GM18499 (cell line): ENCODE measurements around the gene IPO13.

Experiments used
- ATAC-seq: cut with Tn5 transposase; IDR thresholded peaks from one replicate; pipeline ENCODE4 v1.9.1; 2021; ENCODE audit warnings: moderate number of reproducible peaks; ENCODE audit not compliant: insufficient read depth, unreplicated experiment

Gene IPO13

DNA sequence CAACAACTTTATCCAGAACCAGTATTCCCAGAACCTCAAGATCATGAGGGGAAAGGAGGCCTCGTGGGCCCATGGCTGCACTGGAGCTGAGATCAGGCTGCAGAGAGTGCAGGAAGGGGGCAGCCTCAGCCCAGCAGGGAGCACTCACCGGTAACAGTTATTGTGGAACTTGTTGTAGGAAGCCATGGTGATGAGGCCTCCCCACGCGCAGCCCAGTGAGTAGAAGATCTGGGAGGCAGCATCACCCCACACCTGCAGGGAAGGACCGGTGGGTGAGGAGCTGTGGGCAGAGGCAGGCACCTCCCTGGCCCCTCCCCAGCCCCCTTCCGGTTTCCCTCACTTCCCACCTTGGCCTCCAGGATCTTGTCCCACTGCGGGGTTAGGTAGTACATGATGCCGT is 55.4 kb downstream of the IPO13 start:
- no peak for ATAC-seq

DNA sequence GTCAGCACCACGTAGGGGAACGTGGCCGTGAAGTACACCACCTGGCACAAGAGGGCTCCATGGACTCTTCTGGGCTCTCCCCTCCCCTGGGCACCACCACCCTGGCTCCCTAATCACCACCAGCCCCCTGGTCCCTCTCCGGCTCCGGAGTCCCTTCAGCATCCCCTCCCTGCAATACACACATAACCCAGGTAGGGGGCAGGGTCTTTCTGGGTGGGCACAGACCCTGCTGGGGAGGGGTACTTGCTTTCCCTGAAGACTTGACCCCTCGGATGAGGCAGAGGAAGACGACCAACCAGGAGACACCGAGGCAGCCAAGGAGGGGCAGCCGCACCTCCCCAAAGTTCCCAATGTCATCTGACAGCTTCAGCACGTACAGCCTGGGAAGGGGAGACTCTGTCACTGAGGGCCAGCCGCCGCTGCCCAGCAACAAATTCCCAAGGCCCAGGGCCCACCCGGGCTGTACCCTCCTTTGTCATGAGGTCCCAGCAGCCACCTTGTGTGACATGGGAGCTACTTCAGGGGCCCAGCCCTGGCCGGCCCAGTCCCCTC is 55.9 kb downstream of the IPO13 start:
- no peak for ATAC-seq

DNA sequence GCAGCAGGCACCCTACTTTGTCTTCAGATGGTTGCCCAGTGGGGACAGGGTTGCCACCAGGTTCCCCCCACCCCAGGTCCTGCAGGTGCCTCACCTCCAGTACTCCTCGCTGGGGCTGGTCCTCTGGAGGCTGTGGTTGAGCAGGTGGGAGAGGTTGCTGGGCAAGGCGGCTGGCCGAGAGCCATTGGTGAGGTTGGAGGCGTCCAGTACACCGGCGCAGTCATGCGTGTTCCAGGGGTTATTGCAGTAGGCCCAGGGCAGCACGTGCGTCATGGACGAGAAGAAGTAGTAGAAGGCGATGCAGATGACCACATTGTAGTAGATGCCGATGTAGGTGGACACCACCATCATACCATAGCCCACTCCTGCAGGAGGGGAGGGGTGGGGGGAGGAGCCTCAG is 61.5 kb downstream of the IPO13 start:
- no peak for ATAC-seq

DNA sequence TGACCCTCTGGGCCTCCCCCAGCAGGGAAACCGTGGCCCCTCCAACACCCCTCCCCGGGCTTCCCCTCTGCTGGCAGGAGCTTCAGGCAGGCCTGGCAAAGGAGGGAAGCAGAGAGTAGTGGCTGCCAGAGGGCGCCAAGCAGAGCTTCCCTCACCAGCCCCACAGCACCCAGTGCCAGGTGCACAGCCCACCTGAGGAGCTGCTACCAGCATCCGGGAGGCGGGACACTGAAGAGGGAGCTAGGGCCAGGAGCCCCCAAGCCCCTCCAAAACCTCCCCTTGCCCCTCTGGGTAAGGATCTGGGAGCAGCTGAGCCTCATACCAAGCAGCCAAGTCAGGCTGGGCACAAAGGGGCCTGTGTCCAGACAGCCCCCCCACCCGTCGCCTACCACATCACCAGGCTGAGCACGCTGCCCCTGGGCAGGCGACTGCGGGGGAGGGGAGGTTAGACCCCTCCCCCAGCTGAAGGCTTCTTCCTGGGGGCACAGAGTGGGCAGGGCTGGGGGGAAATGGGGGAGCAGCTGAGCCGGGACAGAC is 64.3 kb downstream of the IPO13 start:
- no peak for ATAC-seq

DNA sequence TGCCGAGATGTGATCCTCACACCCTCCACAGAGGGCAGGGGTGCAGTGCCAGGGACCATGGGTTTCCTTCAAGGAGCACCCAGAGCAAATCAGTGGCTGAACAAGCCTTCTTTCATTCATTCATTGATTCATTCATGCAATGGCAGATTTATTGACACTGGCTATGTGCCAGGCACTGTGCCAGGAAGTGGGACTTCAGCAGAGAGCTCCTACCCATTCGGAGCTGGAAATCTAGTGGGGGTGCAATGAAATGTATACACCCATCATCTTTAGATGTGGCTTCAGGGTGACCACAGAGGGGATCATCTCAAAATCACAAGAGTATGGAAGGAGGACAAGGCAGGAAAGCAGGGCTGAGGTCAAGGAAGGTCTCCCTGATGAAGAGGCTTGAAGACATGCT is 65.7 kb downstream of the IPO13 start:
- ATAC-seq: no peak

DNA sequence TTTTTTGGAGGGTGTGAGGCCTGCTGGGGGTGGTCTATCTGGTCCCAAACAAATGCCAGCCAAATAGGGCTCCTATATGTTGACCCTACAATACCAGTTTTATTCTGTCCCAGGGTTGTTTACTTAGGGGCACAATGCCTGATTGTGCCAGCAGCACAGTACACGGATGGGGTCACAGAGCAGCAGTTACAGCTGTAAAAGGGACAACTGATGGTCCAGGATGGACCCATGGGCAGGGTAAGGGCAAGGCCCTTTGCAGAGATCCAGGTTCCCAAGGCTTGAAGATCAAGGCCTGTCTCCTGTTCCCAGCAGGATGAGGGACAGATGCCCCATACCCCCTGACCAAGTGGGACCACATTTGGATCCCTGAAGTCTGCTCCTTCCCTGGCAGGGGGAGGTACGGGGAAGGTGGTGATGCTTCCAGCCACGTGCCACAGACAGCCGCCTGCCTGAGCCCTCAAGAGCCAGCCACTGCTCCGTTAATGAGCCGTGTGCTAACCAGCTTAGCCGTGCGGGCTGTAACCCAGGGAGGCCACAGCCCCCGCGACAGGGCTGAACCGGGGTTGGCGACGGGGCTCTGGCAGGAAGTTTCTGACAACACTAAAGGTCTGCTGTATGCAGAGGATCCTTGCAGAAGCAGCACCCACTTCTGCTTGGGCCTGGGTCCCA is 66.3 kb downstream of the IPO13 start:
- ATAC-seq: no peak

DNA sequence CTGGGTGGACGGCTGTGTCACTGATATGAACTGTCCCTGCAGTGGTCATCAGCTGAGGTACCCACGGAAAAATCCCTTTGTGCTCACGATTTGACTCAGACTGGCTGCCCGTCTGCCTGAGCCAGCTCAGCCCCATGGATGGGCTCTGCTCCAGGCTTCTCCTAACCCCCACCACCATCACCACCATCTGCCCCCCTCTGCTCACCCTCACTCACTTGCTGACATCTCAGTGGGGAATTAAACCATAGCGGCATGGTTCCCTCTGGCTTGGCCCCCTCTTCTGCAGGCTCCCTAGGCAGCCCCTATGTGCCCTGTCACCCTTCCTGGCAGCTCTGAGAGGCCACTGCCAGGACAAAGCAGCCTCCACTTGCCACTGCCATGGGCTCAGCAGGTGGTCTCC is 67.2 kb downstream of the IPO13 start:
- ATAC-seq: no peak

DNA sequence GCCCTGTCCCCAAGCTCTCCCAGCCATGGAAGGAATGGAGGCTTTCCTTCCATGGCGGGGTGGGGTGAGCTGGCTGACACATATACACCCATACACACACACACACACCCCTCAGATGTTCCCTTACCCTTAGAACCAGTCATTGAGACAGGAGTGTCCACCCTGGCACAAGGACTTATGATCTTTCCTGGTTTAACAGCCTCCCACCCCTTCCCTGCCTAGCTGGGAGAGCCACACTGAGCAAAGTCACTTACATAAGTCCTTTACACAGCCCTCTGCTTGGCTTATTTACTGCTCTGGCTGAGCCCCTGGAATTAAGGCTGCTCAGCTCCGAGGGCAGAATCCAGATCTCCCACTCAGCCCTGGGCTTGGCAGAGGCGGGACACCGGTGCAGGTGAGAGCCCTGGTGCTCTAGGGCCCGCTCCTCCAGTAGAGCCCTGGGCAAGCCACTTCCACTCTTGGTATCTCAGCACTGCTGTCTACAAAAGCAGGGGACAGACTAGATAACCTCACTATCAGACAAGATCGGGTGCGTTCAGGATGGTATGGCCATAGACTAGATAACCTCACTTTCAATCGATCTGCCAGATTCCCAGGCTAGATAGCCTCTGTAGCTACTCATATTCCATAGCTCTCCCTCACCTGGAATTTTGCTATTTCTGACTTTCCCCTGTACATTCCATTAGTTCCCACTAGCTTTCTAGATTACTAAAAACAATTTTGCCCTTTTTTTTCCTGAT is 67.8 kb downstream of the IPO13 start:
- no peak for ATAC-seq

DNA sequence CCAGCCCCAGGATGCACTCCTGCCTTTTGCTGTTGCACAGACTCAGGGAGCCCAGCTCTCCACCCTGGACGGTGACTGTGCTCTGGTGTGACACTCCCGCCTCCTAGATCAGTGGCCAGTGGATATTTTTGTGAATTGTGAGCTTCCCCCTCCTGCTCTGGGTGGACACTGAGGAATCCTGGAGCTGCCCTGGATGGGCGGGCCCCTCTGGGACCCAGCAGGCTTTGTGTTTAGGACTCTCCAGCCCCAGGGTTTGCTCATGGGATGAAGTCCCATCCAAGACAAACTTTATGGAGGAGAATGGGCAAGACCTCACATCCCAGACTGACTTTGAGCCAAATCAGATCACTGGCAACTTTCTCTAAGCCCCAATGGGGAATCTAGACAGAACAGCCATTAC is 68.5 kb downstream of the IPO13 start:
- no peak for ATAC-seq

DNA sequence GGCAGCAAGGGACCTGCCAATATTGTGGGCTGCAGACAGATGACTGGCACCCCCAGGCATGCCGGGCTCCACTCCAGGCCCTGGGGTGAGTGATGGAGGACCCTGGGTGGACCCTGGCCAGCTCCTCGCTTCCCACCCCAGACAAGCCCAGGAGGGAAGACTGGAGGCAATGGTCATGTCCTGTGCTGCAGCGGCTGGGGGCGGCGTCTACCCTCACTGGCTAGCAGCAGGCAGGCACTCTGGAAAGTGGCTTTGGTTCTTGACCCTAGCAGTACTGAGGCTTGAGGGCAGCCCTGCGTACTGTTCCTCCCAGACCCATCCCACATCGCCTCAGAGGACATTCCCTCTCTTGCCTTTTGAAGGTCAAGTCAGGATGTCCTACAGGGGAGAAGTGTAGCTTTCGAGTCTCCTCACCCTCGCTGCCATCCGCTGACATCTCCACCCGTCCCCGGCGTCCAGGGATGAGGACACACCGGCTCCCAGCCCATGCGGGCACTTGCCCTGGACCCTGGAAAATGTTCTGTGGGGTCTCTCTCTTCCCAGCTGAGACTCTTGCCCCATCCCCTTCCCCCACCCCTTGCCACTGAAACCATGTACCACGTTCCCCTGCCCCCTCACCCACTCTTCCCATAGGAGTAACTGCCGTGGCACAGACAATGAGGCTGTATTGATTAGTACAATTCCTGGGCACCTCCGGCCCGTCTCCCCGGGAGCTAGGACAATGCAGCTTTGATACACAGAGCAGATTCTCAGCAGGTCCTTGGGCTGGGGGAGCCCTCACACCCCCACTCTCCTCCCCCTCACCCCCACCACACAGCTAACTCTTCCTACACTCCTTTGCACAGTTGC is 69.5 kb downstream of the IPO13 start:
- no peak for ATAC-seq

DNA sequence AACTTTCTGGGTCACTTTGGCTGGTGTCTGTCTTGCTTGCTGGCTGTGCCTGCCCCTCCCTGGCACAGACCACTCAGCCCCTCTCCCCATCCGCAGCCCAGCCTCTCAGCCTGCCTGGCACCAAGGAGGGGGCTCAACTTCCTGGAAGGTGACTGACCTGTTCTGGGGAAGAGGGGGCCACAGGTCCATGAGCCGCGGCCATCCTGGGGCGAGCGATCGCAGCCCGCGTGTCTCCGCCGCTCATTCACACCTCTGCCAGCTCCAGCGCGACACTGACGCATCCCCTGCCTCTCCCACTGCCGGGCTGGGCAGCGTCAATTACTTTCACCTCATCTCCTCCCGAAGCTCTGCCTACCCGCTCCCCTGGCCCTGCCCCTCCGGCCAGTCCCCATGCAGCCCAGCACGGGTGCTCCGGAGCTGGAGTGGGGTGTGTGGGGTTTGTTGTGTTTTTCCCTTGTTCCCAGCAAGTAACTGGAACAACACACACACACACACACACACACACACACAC is 70.2 kb downstream of the IPO13 start:
- ATAC-seq: no peak
